Thyroid gland (tissue), 4 donors: ENCODE results near the gene LIN28A. TPM values are rescaled to one million over a fixed set of nuclear protein-coding genes. Genes with fewer than 3 reads are reported as not detected.
A peak's percentile ranks its signal among the peaks of the same experiment; 100 is the strongest.

ENCODE experiments used
- DNase-seq, 2 donors: peaks; one replicate each; pipeline ENCODE4 v3.0.0-alpha.2; 2019
- H3K27ac ChIP-seq, 3 donors: fragments of 200-600 bp; sonication (generic); 1 replicate in 2 of 3; 2 replicates in 1 of 3; pipeline ENCODE4 v1.5.1; 2016 to 2019; ENCODE audit warnings: mild to moderate bottlenecking in 1 of 3, moderate library complexity in 1 of 3
- H3K27me3 ChIP-seq: fragments of 200-600 bp; sonication (generic); one replicate; pipeline ENCODE4 v1.5.1; 2019
- H3K36me3 ChIP-seq, 2 donors: fragments of 200-600 bp; sonication (generic); one replicate each; pipeline ENCODE4 v1.5.1; 2016 to 2019
- H3K4me1 ChIP-seq, 2 donors: fragments of 200-600 bp; sonication (generic); one replicate each; pipeline ENCODE4 v1.5.1; 2017 to 2019
- H3K4me3 ChIP-seq, 3 donors: fragments of 200-600 bp; sonication (generic); replicated peaks in 1 of 3; 1 replicate in 2 of 3; 2 replicates in 1 of 3; pipeline ENCODE4 v1.5.1; 2016; ENCODE audit warnings: mild to moderate bottlenecking in 1 of 3
- H3K9me3 ChIP-seq: fragments of 200-600 bp; sonication (generic); one replicate; pipeline ENCODE4 v1.5.1; 2017
- POLR2A ChIP-seq, 2 donors: fragments of 450-650 bp; IDR thresholded peaks; one replicate each; pipeline ENCODE4 v1.6.1; 2017; ENCODE audit warnings: antibody characterized with exemption in 2 of 2, mild to moderate bottlenecking in 2 of 2, moderate library complexity in 1 of 2
- WGBS, 2 donors: methylation state at CpG; one replicate each; pipeline ENCODE4 v1.1.5; 2017; 5-methylcytosine and 5-hydroxymethylcytosine counted together
- intact Hi-C: fragments of 100-400 bp; cut with DNase I; formaldehyde crosslinking; loops from one replicate; pipeline ENCODE4 v1.15.1; 2023
- total RNA-seq, 4 donors: library from RNA; depleted of rRNA; stranded (reverse); fragments of >200 nt; gene quantifications; one replicate each; pipeline ENCODE4 v1.2.3, GENCODE V29; 2016
- TF ChIP-seq, protein P1 (sequence below), 6 experiments: fragments of 200-600 bp in 3 of 6; fragments of 450-650 bp in 3 of 6; sonication (generic) in 3 of 6; IDR thresholded peaks; one replicate each; pipeline ENCODE4 v1.5.1; 2016 to 2019; ENCODE audit warnings: antibody characterized with exemption in 6 of 6, mild to moderate bottlenecking in 2 of 6, inconsistent platforms in 1 of 6, moderate library complexity in 1 of 6

The LIN28A gene
- total RNA-seq, 4 donors from 2014 or later, result not detected

- H3K36me3 ChIP-seq, result peaks cover 18 to 22% of the 10 kb centered on the region in 2 donors
- intact Hi-C loops, result loop anchor here (5.0 kb wide), 1 partner anchor 36 kb away; no protein-coding TSS in a partner anchor
- WGBS, 2 donors, result 6 to 11% methylated on average over 18 to 36 of the region's 71 CpGs
- peaks cover 15 to 26% of the 10 kb centered on the region in 2 donors for H3K4me1 ChIP-seq
- peak; percentile 95 to 96 for DNase-seq
- peak in 1 of 2 donors; percentile 80 for TF ChIP-seq POLR2A (IDR thresholded peaks at IDR 0.05)
- TF ChIP-seq, protein P1, sequence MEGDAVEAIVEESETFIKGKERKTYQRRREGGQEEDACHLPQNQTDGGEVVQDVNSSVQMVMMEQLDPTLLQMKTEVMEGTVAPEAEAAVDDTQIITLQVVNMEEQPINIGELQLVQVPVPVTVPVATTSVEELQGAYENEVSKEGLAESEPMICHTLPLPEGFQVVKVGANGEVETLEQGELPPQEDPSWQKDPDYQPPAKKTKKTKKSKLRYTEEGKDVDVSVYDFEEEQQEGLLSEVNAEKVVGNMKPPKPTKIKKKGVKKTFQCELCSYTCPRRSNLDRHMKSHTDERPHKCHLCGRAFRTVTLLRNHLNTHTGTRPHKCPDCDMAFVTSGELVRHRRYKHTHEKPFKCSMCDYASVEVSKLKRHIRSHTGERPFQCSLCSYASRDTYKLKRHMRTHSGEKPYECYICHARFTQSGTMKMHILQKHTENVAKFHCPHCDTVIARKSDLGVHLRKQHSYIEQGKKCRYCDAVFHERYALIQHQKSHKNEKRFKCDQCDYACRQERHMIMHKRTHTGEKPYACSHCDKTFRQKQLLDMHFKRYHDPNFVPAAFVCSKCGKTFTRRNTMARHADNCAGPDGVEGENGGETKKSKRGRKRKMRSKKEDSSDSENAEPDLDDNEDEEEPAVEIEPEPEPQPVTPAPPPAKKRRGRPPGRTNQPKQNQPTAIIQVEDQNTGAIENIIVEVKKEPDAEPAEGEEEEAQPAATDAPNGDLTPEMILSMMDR (IDR thresholded peaks at IDR 0.05), result no peak
- H3K4me3 ChIP-seq, result peak overlapping the region; percentile 94 to 99 (median 98)
- H3K27ac ChIP-seq, result peak overlapping the region; percentile 99 to 100 (median 100)
- no peaks in the 10 kb centered on the region for H3K27me3 ChIP-seq
- no peaks in the 10 kb centered on the region for H3K9me3 ChIP-seq
Measured at GRCh38 chr1:26472901-26473845, 62.6 kb downstream of the LIN28A start.

- Histone ChIP-seq H3K4me3 (no peak overlapping the region), H3K27ac (no peak overlapping the region), H3K36me3 (peaks cover 18 to 22% of the 10 kb centered on the region in 2 donors), H3K9me3 (no peaks in the 10 kb centered on the region), H3K27me3 (no peaks in the 10 kb centered on the region), H3K4me1 (peaks cover 15 to 26% of the 10 kb centered on the region in 2 donors)
- TF ChIP-seq POLR2A (IDR thresholded peaks at IDR 0.05), result no peak
- TF ChIP-seq, protein P1 (IDR thresholded peaks at IDR 0.05), result no peak
- no peak for DNase-seq
- 95 to 97% methylated on average over 1 of the region's 1 CpG for WGBS, 2 donors
- intact Hi-C loops, result loop anchor here (5.0 kb wide), 1 partner anchor 38 kb away; no protein-coding TSS in a partner anchor
Measured at GRCh38 chr1:26474818-26475217, 64.2 kb downstream of the LIN28A start.

GRCh38 chr1:26475989-26476388 lies 65.4 kb downstream of the LIN28A start:
- intact Hi-C loops, result no loop called here
- Histone ChIP-seq H3K36me3 (peaks cover 18 to 22% of the 10 kb centered on the region in 2 donors), H3K9me3 (no peaks in the 10 kb centered on the region), H3K27ac (no peak overlapping the region), H3K4me1 (peaks cover 21 to 29% of the 10 kb centered on the region in 2 donors), H3K27me3 (no peaks in the 10 kb centered on the region), H3K4me3 (no peak overlapping the region)
- no peak for TF ChIP-seq POLR2A (IDR thresholded peaks at IDR 0.05)
- TF ChIP-seq, protein P1 (IDR thresholded peaks at IDR 0.05), result no peak
- 62 to 70% methylated on average over 3 of the region's 3 CpGs for WGBS, 2 donors
- no peak for DNase-seq

GRCh38 chr1:26476958-26477357 lies 66.3 kb downstream of the LIN28A start:
- no peak for DNase-seq
- 84 to 87% methylated on average over 4 of the region's 4 CpGs for WGBS, 2 donors
- Histone ChIP-seq H3K36me3 (peaks cover 18 to 22% of the 10 kb centered on the region in 2 donors), H3K27ac (no peak overlapping the region), H3K27me3 (no peaks in the 10 kb centered on the region), H3K9me3 (no peaks in the 10 kb centered on the region), H3K4me1 (peaks cover 20 to 23% of the 10 kb centered on the region in 2 donors), H3K4me3 (no peak overlapping the region)
- no peak for TF ChIP-seq POLR2A (IDR thresholded peaks at IDR 0.05)
- TF ChIP-seq, protein P1 (IDR thresholded peaks at IDR 0.05), result no peak
- intact Hi-C loops, result no loop called here
